Ovary (tissue), 9 donors: ENCODE data around the gene CMIP. TPM values are rescaled to one million over a fixed set of nuclear protein-coding genes. Genes with fewer than 3 reads are reported as not detected.

Experiments used
- DNase-seq, 5 donors: peaks; one replicate each; pipeline ENCODE4 v3.0.0-alpha.2; 2019 to 2020
- H3K27ac ChIP-seq, 2 donors: fragments of 200-600 bp; one replicate each; pipeline versions ENCODE4 v1.5.1 to v1.8.0; 2019 to 2022
- H3K27me3 ChIP-seq: fragments of 200-600 bp; one replicate; pipeline ENCODE4 v1.8.0; 2022
- H3K36me3 ChIP-seq: fragments of 200-600 bp; sonication (generic); one replicate; pipeline ENCODE4 v1.5.1; 2019
- H3K4me1 ChIP-seq: one replicate; pipeline ENCODE4 v1.8.1; 2013; ENCODE audit warnings: mild to moderate bottlenecking, moderate library complexity; ENCODE audit not compliant: insufficient read depth
- H3K4me3 ChIP-seq: fragments of 200-600 bp; sonication (generic); one replicate; pipeline ENCODE4 v1.5.1; 2017
- H3K9me3 ChIP-seq, 2 donors: fragments of 200-600 bp in 1 of 2; sonication (generic) in 1 of 2; one replicate each; pipeline versions ENCODE4 v1.5.1 to v1.8.1; 2013 to 2019; ENCODE audit warnings: mild to moderate bottlenecking in 1 of 2, moderate library complexity in 1 of 2
- EP300 ChIP-seq: sonication (generic); formaldehyde crosslinking; IDR thresholded peaks from one replicate; pipeline ENCODE4 v1.6.1; 2017; ENCODE audit warnings: antibody characterized with exemption
- POLR2A ChIP-seq: fragments of 450-650 bp; IDR thresholded peaks from one replicate; pipeline ENCODE4 v1.6.1; 2017; ENCODE audit warnings: antibody characterized with exemption, mild to moderate bottlenecking, moderate library complexity
- WGBS, 3 donors: extraction: QIAGEN DNeasy Blood & Tissue Kit in 1 of 3; methylation state at CpG; one replicate each; pipeline versions ENCODE4 v1.1.5 to v1.1.7; 2013 to 2017; 5-methylcytosine and 5-hydroxymethylcytosine counted together
- intact Hi-C, 4 donors: fragments of 100-400 bp; cut with DNase I; formaldehyde crosslinking; loops; one replicate each; pipeline versions ENCODE4 v1.11.0 to v1.15.1; 2022 to 2023
- polyA plus RNA-seq, 2 donors: library from polyadenylated mRNA; stranded (reverse); fragments of 200-250 nt in 1 of 2; fragments of 350-450 nt in 1 of 2; fragmentation: Illumina TruSeq in 1 of 2; extraction: RNeasy Lipid Tissue Mini Kit (QIAGEN cat#74804) in 1 of 2; gene quantifications; one replicate each; pipeline ENCODE4 v1.2.3, GENCODE V29; 2013 to 2014
- total RNA-seq, 7 donors: library from RNA; depleted of rRNA in 2 of 7; stranded (reverse); fragments of >200 nt in 2 of 7; fragmentation: NEBNext Ultra II Directional in 3 of 7; extraction: Animal tissue kit (Norgen Biotek cat#: 25700) in 3 of 7; gene quantifications; one replicate each; pipeline versions ENCODE4 v1.1.0 to v1.2.4, GENCODE V29; 2016 to 2023
- TF ChIP-seq, protein P1 (sequence below), 3 donors: fragments of 450-650 bp in 2 of 3; fragments of 200-600 bp in 1 of 3; IDR thresholded peaks; one replicate each; pipeline versions ENCODE4 v1.5.1 to v1.8.0; 2016 to 2022; ENCODE audit warnings: antibody characterized with exemption in 3 of 3, mild to moderate bottlenecking in 1 of 3
- donor health status: DM: no; HTN: no; CAD: no; lungs with moderate emphysema.
- donor health status: DM: no; HTN: no; CAD: no.
- donor health status: Bipolar disorder and iron deficiency.
- donor health status: DM: yes; HTN: yes; CAD: no.
- donor health status: DM: no; HTN: no; CAD: no.
- donor health status: DM: yes; HTN: yes; CAD: no.

Gene CMIP
- total and polyA plus RNA-seq, 9 donors: 19.4 to 68.2 (median 38.7) TPM

DNA sequence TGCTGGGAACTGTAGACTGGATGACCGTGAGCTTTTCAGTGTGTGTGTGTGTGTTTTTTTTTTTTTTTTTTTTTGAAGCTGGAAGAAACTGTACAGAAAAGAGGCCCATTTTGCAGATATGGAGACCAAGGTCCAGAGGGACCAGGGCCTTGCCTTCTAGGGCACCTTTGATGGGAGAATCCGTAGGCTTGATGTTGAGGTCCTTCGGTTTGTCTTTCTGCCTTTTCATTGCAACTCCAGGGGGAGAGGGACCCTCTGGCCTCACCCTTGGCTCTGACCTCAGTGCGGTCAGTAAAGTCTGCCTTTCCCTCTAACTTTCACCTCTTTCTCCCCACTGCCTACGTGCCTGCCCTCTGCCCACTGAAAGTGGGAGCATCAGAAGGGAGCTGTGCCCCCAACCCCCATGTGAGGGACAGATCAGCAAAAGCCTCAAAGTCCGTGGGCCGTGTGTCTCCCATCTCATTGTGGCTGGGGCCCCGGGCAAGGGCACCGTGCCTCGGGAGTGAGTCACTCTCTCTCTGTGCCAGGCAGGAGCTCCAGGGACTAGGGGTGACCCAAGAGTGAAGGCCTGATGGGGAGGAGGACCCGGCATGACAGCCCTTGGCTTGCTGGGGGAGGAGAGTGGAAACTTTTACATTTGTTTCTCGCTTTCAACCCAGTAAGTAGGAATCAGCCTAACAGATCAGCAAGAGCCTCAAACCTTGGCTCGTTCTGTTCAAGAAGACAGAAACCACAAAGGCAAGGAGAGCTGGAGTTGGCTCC, 123.6 kb downstream of the CMIP start:
- Histone ChIP-seq H3K9me3 (no peaks in the 10 kb centered on the region), H3K36me3 (no peaks in the 10 kb centered on the region), H3K27me3 (no peaks in the 10 kb centered on the region), H3K4me3 (no peak overlapping the region), H3K4me1 (peaks cover 14% of the 10 kb centered on the region), H3K27ac (no peak overlapping the region)
- intact Hi-C loops: no loop called here
- DNase-seq: peak; percentile 33 to 64 (median 46)
- TF ChIP-seq POLR2A (no peak), EP300 (no peak)
- TF ChIP-seq, protein P1, sequence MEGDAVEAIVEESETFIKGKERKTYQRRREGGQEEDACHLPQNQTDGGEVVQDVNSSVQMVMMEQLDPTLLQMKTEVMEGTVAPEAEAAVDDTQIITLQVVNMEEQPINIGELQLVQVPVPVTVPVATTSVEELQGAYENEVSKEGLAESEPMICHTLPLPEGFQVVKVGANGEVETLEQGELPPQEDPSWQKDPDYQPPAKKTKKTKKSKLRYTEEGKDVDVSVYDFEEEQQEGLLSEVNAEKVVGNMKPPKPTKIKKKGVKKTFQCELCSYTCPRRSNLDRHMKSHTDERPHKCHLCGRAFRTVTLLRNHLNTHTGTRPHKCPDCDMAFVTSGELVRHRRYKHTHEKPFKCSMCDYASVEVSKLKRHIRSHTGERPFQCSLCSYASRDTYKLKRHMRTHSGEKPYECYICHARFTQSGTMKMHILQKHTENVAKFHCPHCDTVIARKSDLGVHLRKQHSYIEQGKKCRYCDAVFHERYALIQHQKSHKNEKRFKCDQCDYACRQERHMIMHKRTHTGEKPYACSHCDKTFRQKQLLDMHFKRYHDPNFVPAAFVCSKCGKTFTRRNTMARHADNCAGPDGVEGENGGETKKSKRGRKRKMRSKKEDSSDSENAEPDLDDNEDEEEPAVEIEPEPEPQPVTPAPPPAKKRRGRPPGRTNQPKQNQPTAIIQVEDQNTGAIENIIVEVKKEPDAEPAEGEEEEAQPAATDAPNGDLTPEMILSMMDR (IDR thresholded peaks at IDR 0.05): no peak
- 41 to 45% (median 44%) methylated on average over 13 of the region's 13 CpGs for WGBS, 3 donors

DNA sequence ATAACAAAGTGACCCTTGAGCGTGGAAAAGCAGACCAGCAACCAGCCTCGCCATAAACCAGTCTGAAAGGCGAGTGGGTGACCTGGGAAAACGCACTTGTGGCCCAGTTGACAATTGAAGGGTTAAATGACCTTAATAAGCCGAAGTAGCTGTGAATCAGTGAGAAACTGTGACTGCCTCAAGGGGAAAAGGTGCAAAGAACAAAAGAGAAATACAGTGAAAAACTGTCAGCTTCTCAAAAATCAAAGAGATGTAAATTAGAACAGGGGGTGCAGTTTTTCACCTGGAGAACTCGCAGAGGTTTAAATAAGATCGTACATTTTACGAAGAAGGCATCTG, 124.1 kb downstream of the CMIP start:
- 66 to 68% (median 67%) methylated on average over 8 of the region's 8 CpGs for WGBS, 3 donors
- Histone ChIP-seq H3K9me3 (no peaks in the 10 kb centered on the region), H3K27me3 (no peaks in the 10 kb centered on the region), H3K4me1 (peaks cover 14% of the 10 kb centered on the region), H3K27ac (no peak overlapping the region), H3K36me3 (no peaks in the 10 kb centered on the region), H3K4me3 (no peak overlapping the region)
- no peak for DNase-seq
- intact Hi-C loops: no loop called here
- TF ChIP-seq, protein P1 (IDR thresholded peaks at IDR 0.05): no peak
- no peak for TF ChIP-seq EP300

DNA sequence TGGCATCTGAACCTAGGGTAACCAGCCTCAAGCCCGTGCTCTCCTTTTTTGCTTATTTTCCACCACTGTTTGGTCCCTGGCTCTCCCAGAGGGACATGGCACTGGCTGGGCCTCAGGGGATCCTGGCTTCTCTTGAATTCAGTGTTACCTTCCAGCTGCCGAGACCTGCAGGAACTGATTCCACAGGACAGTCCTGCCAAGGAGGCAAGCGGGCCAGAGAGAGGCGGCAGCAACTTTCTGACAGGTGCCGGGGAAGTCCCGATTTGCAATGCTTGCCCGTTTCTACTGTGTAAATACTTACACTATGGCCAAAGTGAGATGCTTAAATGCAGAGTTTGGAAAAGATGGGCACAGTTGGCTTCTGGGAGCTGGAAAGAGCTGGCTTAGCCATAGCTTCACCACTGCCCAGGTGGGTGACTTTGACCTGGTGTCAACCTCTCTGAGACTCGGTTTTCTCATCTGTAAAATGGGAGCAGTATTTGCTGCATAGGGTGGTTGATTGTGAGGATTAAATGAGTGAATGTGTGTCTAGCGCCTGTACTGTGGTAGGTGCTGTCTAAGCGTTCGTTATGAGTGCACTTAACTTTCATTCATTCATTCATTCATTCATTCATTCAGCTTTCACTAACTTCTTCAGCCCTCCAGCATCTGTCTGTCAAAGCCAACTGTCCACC, 124.9 kb downstream of the CMIP start:
- intact Hi-C loops: no loop called here
- no peaks in the 10 kb centered on the region for H3K27me3 ChIP-seq
- DNase-seq: no peak
- H3K4me3 ChIP-seq: no peak overlapping the region
- TF ChIP-seq POLR2A (no peak), EP300 (no peak)
- TF ChIP-seq, protein P1 (IDR thresholded peaks at IDR 0.05): no peak
- peaks cover 14% of the 10 kb centered on the region for H3K4me1 ChIP-seq
- no peak overlapping the region for H3K27ac ChIP-seq
- WGBS, 3 donors: 71 to 85% (median 75%) methylated on average over 11 of the region's 11 CpGs
- H3K9me3 ChIP-seq: no peaks in the 10 kb centered on the region
- no peaks in the 10 kb centered on the region for H3K36me3 ChIP-seq

DNA sequence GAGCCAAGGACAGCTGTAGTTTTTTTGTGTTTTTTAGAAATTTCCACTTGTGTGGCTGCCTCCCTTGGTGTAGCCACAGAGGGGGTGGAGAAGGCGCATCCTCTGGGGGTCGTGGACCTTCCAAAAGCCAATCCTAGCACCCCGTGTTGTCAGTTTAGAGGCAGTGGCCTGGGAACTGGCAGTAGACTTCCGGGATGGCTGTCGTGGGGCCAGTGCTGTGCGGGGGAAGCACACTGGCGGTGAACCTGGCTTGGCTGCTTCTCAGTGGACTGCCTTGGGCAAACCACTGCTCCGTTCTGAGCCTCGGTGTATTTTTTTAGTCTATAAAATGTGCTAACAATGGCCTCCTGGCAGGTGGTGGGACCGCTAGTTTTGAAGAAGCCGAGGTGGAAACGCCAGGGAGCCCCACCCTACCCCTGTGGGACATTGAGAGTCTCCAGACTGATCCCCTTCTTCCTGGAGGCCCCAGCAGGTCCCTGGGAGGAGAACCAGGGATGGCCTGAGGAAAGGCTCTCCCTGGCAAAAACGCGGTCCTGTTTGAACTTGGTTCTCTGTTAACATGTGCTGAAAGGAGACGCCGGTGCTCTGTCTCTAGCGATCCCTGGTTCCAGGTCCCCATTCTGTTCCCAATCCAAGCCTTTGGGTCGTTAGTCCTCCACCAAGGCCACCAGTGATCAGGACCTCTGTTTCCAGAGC, 125.7 kb downstream of the CMIP start:
- H3K27ac ChIP-seq: no peak overlapping the region
- no peaks in the 10 kb centered on the region for H3K36me3 ChIP-seq
- H3K9me3 ChIP-seq: no peaks in the 10 kb centered on the region
- intact Hi-C loops: no loop called here
- peaks cover 14% of the 10 kb centered on the region for H3K4me1 ChIP-seq
- DNase-seq: peak in 1 of 5 donors; percentile 54
- TF ChIP-seq POLR2A (no peak), EP300 (no peak)
- TF ChIP-seq, protein P1 (IDR thresholded peaks at IDR 0.05): no peak
- no peaks in the 10 kb centered on the region for H3K27me3 ChIP-seq
- 52 to 79% (median 78%) methylated on average over 18 of the region's 18 CpGs for WGBS, 3 donors
- H3K4me3 ChIP-seq: no peak overlapping the region
